Skin epidermis (tissue), 12 donors: ENCODE results near the gene PKIG.

Experiments
- H3K27ac ChIP-seq, 21 experiments: fragments of 200-600 bp; sonication (generic) in 11 of 21; one replicate each; pipeline ENCODE4 v1.5.0; 2020; ENCODE audit warnings: mild to moderate bottlenecking in 3 of 21, inconsistent platforms in 2 of 21, moderate library complexity in 2 of 21
- H3K4me3 ChIP-seq, 7 experiments: fragments of 200-600 bp; sonication (generic) in 2 of 7; one replicate each; pipeline ENCODE4 v1.5.0; 2020; ENCODE audit warnings: inconsistent platforms in 2 of 7, mild to moderate bottlenecking in 2 of 7, moderate library complexity in 1 of 7

The PKIG gene

DNA sequence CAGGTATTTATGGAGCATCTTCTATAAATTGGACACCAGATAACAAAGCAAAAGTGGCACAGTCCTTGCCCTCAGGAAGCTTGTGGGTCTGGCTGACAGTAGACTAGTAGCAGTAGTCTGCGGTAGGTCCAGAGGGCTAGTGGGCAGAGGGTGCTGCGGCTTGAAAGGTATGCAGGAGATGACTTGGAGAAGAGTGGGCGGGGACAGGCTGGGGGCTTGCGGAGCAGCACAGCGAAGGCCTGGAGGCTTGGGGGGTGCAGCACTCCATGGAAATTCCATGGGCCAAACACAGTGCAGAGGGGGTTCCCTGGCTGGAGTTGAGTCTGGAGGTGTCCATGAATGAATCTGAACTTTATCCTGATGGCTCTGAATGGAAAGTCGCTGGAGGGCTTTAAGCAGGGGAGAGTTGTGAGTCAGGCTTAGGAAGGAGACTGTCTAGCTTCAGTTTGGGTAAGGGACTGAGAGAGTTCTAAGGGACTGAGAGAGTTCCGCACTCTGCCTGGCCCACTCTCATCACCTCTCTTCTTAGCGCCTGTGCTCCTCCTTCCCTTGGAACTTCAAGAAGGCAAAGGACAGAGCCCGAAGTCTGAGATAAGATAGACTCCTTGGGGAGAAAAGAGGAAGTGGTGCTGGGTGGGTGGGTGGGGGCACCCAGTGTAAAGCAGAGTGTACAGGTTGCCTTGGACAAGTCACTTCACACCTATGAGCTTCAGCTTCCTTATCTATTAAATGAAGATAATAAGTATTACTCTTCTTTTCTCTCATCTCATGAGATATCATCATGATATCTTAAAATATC is 8.8 kb downstream of the PKIG start:
- no peak overlapping the region for H3K27ac ChIP-seq
- H3K4me3 ChIP-seq, result no peak overlapping the region

DNA sequence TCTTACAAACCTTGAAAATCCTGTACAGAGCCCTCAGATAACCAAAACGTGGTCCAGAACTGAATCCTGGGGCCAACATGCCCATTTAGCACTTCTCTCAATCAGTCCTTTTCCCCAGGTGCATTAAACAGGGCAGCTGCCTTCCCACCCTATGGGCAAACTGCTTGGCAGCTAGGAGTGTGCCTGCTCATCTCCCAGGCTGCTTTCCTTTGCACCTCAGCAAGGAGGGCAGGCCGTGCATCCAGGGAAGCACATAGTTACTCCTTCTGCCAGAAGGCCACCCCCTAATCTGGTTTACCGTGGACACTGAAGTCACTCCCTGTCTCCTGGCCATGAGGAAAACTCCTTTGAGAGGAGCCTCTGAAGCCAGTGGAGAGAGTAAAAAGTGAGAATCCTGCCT is 10.0 kb downstream of the PKIG start:
- Histone ChIP-seq H3K27ac (no peak overlapping the region), H3K4me3 (no peak overlapping the region)

DNA sequence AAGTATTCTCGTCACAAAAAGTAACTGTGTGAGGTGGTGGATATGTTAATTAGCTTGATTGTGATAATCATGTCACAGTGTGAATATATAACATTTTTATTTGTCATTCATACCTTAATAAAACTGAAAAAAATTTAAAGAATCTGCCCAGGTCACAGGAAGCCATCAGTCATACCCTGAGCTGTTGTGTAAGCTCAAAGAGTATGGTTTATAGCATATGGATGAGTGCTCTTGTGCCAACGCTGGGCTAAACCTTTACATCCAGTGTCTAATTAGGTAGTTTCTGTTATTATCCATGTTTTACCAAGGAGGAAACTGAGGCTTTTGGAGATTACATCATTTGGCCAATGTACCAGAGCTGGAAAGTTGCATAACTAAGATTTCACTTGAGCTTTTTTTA is 11.4 kb downstream of the PKIG start:
- Histone ChIP-seq H3K27ac (no peak overlapping the region), H3K4me3 (no peak overlapping the region)

DNA sequence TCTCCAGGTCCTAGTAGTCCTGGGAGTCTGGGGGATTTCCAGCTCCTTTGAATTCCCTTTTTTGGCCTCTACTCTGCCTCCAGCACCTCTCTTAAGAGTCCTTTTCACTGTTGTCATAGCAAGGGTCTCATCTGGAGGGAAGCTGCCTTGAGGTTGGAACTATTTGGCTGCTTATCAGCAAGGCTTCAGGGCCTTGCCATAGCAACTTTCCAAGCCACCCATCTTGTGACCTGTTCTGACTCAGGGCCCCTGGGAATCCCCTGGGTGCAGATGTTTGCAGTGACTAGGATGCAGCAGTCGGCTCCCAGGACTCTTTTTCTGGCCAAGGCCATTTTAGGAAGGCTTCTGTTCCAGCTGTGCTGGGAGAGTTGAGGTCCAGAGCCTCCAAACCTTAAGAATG is 12.4 kb downstream of the PKIG start:
- H3K4me3 ChIP-seq, result no peak overlapping the region
- peak overlapping the region in 7 of 21 experiments; percentile 5 to 49 (median 35) for H3K27ac ChIP-seq

DNA sequence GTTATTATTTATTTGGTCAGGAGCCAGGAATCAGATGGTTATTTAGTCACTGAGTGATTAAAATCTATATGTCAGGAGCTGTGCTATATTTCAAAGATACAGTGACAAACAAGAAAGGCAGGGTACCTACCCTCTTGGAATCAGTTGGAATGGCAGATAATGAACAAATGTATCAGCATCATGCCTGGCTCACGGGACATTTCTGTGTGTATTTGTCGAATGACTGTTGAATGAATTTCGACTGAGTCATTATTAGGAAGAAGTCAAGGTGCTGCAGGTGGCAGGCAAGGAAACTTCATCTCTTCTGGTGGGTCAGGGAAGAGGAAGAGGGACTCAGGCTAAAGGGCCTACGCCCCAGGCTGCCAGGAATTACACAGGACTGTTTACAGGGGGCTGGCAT is 13.6 kb downstream of the PKIG start:
- no peak overlapping the region for H3K4me3 ChIP-seq

DNA sequence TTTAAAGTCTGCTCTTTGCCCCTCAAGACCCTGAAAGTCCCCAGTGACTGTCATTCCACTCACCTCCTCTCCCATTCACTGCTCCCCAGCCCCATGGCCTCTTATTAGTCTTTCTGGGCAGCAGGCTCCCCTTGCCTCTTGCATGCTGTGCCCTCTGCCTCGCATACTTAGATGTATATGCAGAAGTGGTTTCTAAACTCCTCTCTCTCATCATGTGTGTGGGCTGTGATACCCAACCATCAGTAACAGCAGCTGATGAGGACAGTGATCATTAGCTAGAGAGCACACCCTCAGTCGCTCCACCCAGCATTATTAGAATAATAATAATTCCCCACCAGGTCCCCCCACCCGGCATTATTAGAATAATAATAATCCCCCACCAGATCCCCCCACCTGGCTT is 14.5 kb downstream of the PKIG start:
- Histone ChIP-seq H3K4me3 (no peak overlapping the region), H3K27ac (peak overlapping the region in 4 of 21 experiments; percentile 20 to 85 (median 59))

More for the DNA sequence above, 13.6 kb downstream of the PKIG start:
- H3K27ac ChIP-seq, result peak overlapping the region in 3 of 21 experiments; percentile 14 to 85 (median 47)

DNA sequence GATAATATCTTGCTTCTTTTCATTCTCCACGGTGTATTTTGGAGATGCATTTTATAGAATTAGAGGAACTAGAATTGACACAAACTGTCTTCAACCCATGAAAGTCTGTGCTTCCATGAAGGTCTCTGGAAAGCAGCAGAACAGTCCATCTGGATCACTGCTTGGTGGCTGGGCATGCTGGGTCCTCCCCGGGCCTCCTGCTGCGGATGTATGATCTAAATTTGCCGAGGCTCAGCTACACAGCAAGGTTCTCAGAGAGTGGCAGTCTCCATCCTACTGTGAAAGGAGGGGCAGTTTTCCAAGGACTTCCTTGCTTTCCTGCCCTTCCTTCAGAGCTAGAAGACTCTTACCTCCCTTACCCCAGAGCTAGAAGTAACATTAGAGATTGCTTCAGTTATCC is 15.1 kb downstream of the PKIG start:
- Histone ChIP-seq H3K27ac (peak overlapping the region in 12 of 21 experiments; percentile 21 to 89 (median 65)), H3K4me3 (no peak overlapping the region)

DNA sequence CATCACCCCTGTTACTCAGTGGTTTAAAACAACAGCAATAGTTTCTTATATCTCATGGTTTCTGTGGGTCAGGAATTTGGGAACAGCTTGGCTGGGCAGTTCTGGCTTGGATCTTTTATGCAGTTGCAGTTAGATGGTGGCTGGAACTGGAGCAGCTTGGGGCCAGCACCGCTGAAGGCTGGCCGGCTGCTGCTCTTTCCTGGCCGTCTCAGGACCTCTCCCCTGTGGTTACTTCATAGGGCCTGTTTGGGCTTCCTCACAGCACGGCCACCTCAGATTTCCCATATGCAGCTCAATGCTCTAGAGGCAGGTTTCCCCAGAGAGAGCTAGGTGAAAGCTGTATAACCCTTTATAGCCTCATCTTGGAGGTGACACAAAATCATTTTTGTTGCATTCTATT is 15.6 kb downstream of the PKIG start:
- H3K4me3 ChIP-seq, result no peak overlapping the region
- H3K27ac ChIP-seq, result peak overlapping the region in 15 of 21 experiments; percentile 21 to 89 (median 64)

DNA sequence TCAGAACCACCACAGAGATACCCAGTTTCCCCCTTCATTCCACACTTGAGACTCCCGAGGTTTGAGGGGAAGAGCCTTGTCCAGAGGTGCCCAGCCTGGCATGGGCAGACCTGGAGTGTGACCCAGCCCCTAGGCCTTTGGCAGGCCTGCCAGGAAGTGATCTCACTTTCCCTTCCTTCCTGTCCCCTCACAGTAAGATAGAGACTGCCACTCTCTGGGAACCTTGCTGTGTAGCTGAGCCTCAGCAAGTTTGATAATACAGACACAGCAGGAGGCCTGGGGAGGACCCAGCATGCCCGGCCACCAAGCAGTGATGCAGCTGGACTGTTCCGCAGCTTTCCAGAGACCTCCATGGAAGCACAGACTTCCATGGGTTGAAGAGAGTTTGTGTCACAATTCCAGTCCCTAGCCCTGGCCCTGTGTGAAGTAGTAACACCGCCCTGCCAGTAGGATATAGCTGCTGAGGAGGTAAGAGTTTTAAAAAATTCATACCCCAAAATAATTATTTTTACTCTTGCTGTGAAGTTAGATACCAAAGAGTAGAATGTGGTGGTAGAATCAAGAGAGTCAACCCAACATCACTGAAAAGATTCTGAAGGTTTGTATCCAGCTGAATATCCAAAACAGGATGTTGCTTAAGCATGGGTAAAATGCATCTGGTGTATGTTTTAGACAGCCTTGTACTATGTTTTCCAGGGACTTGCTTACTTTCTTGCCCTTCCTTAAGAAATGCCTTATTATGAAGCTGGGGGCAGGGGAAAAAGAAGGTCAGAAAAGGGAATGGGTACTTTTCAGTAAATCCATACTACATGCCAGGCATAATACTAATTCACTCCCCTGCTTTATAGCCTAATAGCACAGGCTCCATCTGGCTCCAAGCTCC is 16.3 kb downstream of the PKIG start:
- Histone ChIP-seq H3K27ac (peak overlapping the region in 16 of 21 experiments; percentile 34 to 89 (median 62)), H3K4me3 (no peak overlapping the region)

DNA sequence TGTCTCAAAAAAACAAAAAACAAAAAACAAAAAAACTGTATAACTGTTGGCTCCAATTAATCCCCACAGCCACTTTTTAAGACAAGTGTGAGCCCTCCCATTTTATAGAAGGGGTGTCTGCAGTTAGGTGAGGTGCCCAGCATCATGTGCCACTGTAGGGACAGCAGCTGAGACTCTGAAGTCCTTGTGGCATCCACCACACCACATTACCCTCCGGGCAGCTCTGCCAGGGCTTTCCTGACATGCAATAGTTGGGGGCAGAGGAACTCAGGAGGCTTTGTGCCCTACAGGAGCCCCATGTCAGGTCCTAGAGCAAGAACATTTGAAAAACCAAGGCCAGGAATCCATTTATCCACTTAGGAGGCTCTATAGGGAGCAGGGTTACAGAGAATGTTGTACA is 17.3 kb downstream of the PKIG start:
- Histone ChIP-seq H3K4me3 (no peak overlapping the region), H3K27ac (peak overlapping the region in 12 of 21 experiments; percentile 4 to 89 (median 76))

DNA sequence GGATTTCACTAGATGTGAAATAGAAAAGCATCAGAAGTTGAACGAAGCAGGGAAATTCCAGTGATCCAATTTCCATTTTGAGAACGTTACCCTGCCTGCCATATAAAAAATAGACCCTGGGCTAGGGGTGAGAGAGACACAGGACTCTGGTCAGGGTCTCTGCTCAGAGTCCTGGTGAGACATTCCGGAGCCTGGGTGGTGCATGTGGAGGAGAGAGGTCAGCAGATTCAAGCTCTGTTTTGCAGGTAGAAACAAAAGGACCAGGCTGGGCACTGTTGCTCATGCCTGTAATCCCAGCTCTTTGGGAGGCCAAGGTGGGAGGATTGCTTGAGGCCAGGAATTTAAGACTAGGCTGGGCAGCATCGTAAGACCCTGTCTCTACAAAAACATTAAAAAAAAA is 17.9 kb downstream of the PKIG start:
- Histone ChIP-seq H3K27ac (peak overlapping the region in 13 of 21 experiments; percentile 4 to 89 (median 76)), H3K4me3 (no peak overlapping the region)

DNA sequence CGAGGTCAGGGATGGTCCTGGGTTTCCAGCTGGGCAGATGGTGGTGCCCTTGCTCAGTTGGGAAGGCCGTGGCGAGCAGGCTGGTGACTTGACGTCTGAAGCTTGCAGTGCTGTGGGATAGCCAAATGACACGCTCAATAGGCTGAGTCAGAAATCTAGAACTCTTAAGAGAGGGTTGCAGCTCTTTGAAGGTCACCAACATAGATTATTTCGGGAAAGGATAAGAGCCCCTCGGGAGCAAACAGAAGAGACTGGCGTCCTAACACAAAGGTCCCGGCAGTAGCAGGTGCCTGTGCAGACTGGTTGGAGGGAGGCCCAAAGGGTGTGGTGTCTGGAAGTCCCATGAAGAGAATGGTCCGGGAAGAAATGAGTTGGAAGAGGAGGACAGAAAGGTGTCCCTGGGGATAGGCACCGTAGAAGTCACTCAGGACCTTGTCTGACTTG is 18.4 kb downstream of the PKIG start:
- no peak overlapping the region for H3K4me3 ChIP-seq

DNA sequence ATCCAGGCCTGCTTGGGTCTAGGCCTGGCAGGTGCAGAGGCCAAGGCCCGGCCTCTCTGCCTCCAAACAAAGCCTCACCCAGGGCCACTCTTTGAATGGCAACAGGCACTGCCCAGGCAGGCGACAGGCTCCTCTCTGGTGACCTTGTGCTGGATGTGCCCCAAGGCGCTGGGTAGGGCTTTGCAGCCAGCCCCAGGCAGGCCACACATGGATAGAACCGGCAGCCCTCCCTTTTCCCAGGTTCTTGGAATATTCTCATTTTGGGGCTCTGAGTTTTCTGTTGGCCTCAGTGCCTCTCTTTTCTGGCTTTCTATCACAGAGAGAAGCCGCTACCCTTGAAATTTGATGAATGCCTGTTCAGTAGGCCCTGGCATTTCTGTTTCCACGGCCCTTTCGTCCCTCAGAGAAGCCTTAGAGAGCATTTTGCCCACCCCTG is 18.9 kb downstream of the PKIG start:
- H3K4me3 ChIP-seq, result no peak overlapping the region
- peak overlapping the region in 18 of 21 experiments; percentile 4 to 89 (median 72) for H3K27ac ChIP-seq

More for the DNA sequence above, 18.4 kb downstream of the PKIG start:
- peak overlapping the region in 17 of 21 experiments; percentile 4 to 89 (median 73) for H3K27ac ChIP-seq

DNA sequence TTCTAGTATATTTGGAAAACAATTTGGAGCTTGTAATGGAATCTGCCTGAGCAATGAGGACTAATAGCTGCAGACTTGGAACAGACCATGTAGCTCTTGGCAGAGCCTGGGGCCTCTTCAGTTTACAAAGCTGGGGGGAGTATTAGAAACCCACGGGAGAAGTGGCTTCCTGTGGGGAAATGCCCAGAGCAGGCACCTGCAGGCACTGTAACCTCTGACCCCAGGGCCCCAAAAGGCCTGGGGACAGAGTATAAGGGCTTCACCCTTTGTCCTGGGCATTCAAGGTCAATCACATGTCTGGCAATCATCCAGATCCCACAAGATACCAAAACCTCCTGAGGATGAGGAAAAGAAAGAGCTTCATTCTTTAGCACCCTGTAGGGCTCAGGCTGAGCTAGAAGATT is 19.4 kb downstream of the PKIG start:
- Histone ChIP-seq H3K27ac (peak overlapping the region in 17 of 21 experiments; percentile 4 to 89 (median 70)), H3K4me3 (no peak overlapping the region)

DNA sequence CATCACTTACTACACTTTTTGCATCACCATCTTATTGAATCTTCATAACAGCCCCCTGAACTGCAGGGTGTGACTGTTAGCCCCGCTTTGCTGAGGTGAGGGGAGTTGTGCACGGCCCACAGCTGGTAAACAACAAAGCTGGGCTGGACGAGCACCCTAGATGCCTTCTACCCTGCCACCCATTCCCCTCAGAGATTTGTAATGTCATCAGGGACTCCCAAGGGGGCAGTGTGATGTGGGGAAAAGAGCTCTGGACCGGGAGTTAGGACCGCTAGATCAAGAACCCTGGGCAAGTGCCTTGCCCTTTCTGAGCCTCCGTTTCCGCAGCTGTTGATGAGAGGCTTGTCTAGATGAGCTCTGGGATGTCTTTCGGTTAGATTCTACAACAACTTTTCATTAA is 20.9 kb downstream of the PKIG start:
- Histone ChIP-seq H3K27ac (no peak overlapping the region), H3K4me3 (no peak overlapping the region)

DNA sequence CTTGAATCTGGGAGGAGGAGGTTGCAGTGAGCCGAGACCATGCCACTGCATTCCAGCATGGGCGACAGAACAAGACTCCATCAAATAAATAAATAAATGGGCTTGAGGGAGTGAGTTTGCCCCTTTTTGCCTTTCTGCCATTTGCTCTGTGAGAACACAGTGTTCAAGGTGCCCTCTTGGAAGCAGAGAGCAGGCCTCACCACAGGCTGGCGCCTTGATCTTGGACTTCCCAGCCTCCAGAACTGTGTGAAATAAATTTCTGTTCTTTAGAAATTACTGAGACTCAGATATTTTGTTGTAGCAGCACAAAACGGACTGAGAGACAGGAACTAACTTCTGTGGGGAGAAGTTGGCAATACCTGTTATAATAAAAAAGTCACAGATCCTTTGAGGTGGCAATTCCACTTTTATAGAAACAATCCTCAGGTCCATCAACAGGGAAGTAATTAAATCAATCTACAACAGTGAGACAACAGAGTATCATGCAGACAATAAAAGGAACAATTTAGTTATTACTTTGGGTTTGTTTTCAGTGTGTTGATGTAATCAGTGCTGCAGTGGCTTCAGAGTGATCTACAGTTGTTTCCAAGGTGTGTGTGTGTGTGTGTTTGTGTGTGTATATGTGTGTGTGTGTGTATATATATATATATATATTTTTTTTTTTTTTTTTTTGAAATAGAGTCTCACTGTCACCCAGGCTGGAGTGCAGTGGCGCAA is 24.5 kb downstream of the PKIG start:
- Histone ChIP-seq H3K27ac (no peak overlapping the region), H3K4me3 (no peak overlapping the region)

DNA sequence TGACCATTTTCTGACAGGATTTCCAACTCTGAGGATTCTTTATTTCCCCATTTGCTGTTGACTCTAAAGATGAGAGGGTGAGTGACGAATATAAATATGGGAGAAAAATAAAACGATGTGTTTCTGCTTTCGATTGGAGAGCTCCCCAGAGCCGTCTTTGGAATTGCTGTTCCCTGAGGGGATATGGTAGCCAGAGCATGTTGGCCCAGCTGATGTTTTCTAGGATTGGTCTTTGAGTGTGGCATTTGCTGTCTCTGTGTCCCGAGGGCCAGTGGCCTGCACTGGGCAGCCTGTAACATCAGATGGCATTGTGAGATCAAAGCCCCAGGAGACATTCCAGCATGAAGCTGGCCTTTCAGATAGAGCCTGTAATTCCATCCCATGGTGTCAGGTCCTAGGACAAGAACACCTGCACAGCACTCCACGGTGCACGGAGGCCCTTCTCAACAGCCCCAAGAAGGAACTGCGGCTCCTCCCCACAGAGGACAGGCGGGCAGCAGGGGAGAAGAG is 26.7 kb downstream of the PKIG start:
- Histone ChIP-seq H3K4me3 (no peak overlapping the region), H3K27ac (peak overlapping the region in 18 of 21 experiments; percentile 14 to 88 (median 62))

DNA sequence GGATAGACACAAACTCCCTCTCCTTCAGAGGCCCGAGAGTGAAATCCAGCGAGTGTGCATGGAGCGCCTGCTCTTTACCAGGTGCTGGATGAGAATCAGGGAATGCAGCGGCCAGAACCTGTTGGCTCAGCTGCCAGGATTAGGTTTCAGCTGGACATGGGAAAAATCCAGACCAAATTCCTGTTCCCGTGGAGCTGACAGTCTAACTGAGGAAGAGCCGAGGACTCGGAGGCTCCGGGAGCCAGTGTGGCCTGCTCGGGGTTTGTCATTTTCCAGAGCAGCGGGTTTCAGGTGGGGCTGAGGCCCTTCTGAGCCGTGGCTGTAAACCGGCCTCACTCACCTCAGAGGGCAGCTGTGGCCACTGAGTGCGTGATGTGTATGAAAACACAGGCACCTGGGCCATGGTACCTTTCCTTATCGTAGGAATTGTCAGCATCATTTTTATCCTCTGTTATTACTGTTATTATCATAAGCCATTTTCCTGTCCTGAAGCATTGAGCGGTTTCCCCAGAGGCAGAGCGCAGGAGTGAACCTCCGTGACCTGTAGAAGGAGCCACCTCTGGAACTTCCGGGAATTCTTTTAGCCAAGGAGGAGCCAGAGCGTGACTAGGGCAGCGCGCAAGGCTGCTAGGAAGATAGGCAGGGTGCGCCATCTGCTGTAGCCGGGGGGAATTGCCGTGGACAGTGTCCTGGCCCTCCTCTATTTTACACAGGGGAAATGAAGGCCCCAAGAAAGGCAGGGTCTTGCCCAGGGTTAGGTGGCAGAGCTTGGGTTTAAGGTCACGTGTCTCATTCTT is 27.3 kb downstream of the PKIG start:
- H3K27ac ChIP-seq, result peak overlapping the region in 18 of 21 experiments; percentile 14 to 88 (median 62)
- H3K4me3 ChIP-seq, result peak overlapping the region in 1 of 7 experiments; percentile 17
